ENCODE results near the gene C1QTNF12. TPM values are rescaled to one million over a fixed set of nuclear protein-coding genes. Genes with fewer than 3 reads are reported as not detected.

Gene C1QTNF12
- total and polyA plus RNA-seq, 2 of the 8 experiments (the other 6 are each of a cell fraction or from before 2014, with no cell fraction given) = 2.1 to 3.7 TPM

DNA sequence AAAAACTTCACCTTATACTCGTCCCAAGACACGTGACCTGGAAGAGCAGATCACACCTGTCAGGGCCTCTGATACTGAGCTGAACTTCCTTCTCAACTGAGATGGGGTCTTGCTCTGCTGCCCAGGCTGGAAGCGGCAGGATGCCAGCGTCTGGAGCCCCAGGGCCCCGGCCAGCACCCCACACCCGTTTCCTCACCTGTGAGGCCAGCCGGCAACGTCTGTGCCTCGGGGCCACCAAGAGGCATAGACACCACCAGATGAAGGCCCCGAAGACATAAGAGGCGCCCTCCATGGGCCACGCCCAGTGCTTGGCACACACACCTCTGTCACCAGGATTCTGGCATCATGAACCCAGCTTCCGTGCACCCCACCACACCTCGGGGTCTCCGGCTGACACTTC lies 23.2 kb downstream of the C1QTNF12 start:
- Histone ChIP-seq H4K20me1 (replicated peaks in 1 of 2; ENCODE audit: control insufficient read depth in 1 of 2, insufficient read depth in 2 of 2, low read length in 2 of 2) (peaks cover 5 to 26% of the 10 kb centered on the region in 2 experiments), H4K8ac (ENCODE audit: extremely low read depth, insufficient read depth, low read length) (no peak overlapping the region), H2BK12ac (ENCODE audit: low read depth, low read length) (no peak overlapping the region), H2AK5ac (ENCODE audit: low read depth, low read length) (no peak overlapping the region), H2BK15ac (ENCODE audit: low read length) (no peak overlapping the region), H4K5ac (ENCODE audit: insufficient read length, low read depth, low read length) (no peak overlapping the region), H2BK5ac (ENCODE audit: low read depth, low read length) (no peak overlapping the region), H2BK20ac (ENCODE audit: low read length) (no peak overlapping the region), H3K4ac (replicated peaks; ENCODE audit: insufficient read length, low read depth, low read length) (no peak overlapping the region), H2BK120ac (replicated peaks; ENCODE audit: low read depth, low read length) (no peak overlapping the region), H3K4me2 (ENCODE audit: insufficient read depth in 1 of 2, low read depth in 2 of 2, low read length in 2 of 2) (no peak overlapping the region), H3K79me2 (ENCODE audit: control insufficient read depth in 1 of 2, insufficient read depth in 2 of 2, low read length in 2 of 2) (peaks cover 0 to 11% of the 10 kb centered on the region in 2 experiments; a peak in 1 of 4 replicates), H3K36me3 (ENCODE audit: control insufficient read depth in 2 of 4, insufficient read depth in 4 of 4, low read length in 3 of 4) (peaks cover 2 to 34% (median 17%) of the 10 kb centered on the region in 4 experiments; a peak in 7 of 8 replicates), H3K4me1 (replicated peaks in 1 of 4; ENCODE audit: control insufficient read depth in 3 of 4, insufficient read depth in 4 of 4, low read length in 3 of 4) (no peaks in the 10 kb centered on the region), H3K27me3 (replicated peaks in 1 of 4; ENCODE audit: control insufficient read depth in 3 of 4, extremely low read depth in 1 of 4, insufficient read depth in 3 of 4, low read length in 3 of 4) (no peaks in the 10 kb centered on the region), H3K9me3 (ENCODE audit: insufficient read depth in 2 of 2, low read depth in 1 of 2, low read length in 1 of 2) (no peaks in the 10 kb centered on the region), H3K4me3 (ENCODE audit: extremely low read depth in 1 of 4, insufficient read depth in 2 of 4, low read depth in 3 of 4, low read length in 4 of 4) (no peak overlapping the region), H3K79me1 (ENCODE audit: low read depth, low read length) (peaks cover 22% of the 10 kb centered on the region), H4K91ac (replicated peaks; ENCODE audit: insufficient read length, low read length) (no peak overlapping the region), H3K23me2 (ENCODE audit: low read depth, low read length) (no peaks in the 10 kb centered on the region; the same call in 1 of the 2 replicates), H3K56ac (replicated peaks; ENCODE audit: insufficient read length, low read depth, low read length) (no peak overlapping the region), H3K27ac (ENCODE audit: low read depth, low read length) (no peak overlapping the region), H3K14ac (ENCODE audit: insufficient read length) (no peak overlapping the region), H3K9ac (replicated peaks in 1 of 4; ENCODE audit: extremely low read depth in 1 of 4, low read depth in 3 of 4, low read length in 3 of 4) (no peak overlapping the region), H3K18ac (ENCODE audit: extremely low read depth, low read length) (no peak overlapping the region), H3K23ac (ENCODE audit: insufficient read length) (no peak overlapping the region), H2AFZ (ENCODE audit: low read length) (no peak overlapping the region)
- DNase-seq (ENCODE audit: low read depth in 1 of 2, low spot score in 2 of 2) = no peak
- TF ChIP-seq SIN3A (conservative IDR thresholded peaks at IDR 0.05 in 1 of 2, IDR thresholded peaks at IDR 0.05 in 1 of 2; ENCODE audit: low read depth in 1 of 2, low read length in 2 of 2) (no peak), PHF8 (conservative IDR thresholded peaks at IDR 0.05; ENCODE audit: low read depth, low read length) (no peak), GTF2F1 (IDR thresholded peaks at IDR 0.05; ENCODE audit: borderline replicate concordance, low read depth, low read length) (no peak), CHD1 (IDR thresholded peaks at IDR 0.05; ENCODE audit: low read depth, low read length) (no peak), TEAD4 (IDR thresholded peaks at IDR 0.05; ENCODE audit: low read depth, low read length) (no peak), ASH2L (IDR thresholded peaks at IDR 0.05; ENCODE audit: low read length) (no peak), KDM4A (IDR thresholded peaks at IDR 0.05; ENCODE audit: low read depth, low read length, severe bottlenecking) (no peak), NRF1 (IDR thresholded peaks at IDR 0.05; ENCODE audit: low read depth, low read length) (no peak), SP4 (IDR thresholded peaks at IDR 0.05; ENCODE audit: low read length) (no peak)
- TF ChIP-seq, protein P1, sequence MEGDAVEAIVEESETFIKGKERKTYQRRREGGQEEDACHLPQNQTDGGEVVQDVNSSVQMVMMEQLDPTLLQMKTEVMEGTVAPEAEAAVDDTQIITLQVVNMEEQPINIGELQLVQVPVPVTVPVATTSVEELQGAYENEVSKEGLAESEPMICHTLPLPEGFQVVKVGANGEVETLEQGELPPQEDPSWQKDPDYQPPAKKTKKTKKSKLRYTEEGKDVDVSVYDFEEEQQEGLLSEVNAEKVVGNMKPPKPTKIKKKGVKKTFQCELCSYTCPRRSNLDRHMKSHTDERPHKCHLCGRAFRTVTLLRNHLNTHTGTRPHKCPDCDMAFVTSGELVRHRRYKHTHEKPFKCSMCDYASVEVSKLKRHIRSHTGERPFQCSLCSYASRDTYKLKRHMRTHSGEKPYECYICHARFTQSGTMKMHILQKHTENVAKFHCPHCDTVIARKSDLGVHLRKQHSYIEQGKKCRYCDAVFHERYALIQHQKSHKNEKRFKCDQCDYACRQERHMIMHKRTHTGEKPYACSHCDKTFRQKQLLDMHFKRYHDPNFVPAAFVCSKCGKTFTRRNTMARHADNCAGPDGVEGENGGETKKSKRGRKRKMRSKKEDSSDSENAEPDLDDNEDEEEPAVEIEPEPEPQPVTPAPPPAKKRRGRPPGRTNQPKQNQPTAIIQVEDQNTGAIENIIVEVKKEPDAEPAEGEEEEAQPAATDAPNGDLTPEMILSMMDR (IDR thresholded peaks at IDR 0.05; ENCODE audit: control extremely low read depth in 1 of 3, insufficient read depth in 1 of 3, low read depth in 1 of 3, low read length in 3 of 3) = no peak
- ChIA-PET CTCF (ENCODE audit: partially characterized antibody) (interaction anchor here (1.4 to 6.2 kb wide), 3 partner anchors 16 to 101 kb away, joined by 3 to 28 read pairs (median 3); no protein-coding TSS in a partner anchor), POLR2A (ENCODE audit: partially characterized antibody) (interaction anchor here (1.8 kb wide), 1 partner anchor 8 kb away, joined by 5 read pairs; the partner anchor contains the start of genes B3GALT6 and SDF4)
- no peak for FAIRE-seq
- 92% methylated on average over 12 of the region's 15 CpGs; no CpG with 5 or more reads in 1 of the 2 experiments for whole genome bisulfite sequencing, 2 experiments (ENCODE audit: extremely low coverage in 1 of 2, insufficient coverage in 1 of 2, insufficient read length in 1 of 2, insufficient replicate concordance in 2 of 2, low coverage in 1 of 2, low lambda C conversion rate in 2 of 2, missing lambda C conversion rate in 1 of 2)
